ENCODE data around the gene CCDC71L. TPM values are rescaled to one million over a fixed set of nuclear protein-coding genes. Genes with fewer than 3 reads are reported as not detected.

The CCDC71L gene
- total RNA-seq, 1 experiment from 2014 or later = 4.2 TPM

GRCh38 chr7:106608661-106609060, 52.3 kb downstream of the CCDC71L start:
- no peaks in the 10 kb centered on the region for H3K4me1 ChIP-seq
- Mint-ChIP-seq H3K27ac (ENCODE audit: unreplicated experiment) (no peak overlapping the region), H3K27me3 (ENCODE audit: insufficient read depth, unreplicated experiment) (no peaks in the 10 kb centered on the region), H3K4me3 (ENCODE audit: unreplicated experiment) (no peak overlapping the region), H3K36me3 (ENCODE audit: insufficient read depth, unreplicated experiment) (no peaks in the 10 kb centered on the region), H3K9me3 (ENCODE audit: unreplicated experiment) (no peaks in the 10 kb centered on the region), H3K4me1 (ENCODE audit: low read depth, unreplicated experiment) (no peaks in the 10 kb centered on the region)
- H3K36me3 ChIP-seq (ENCODE audit: control insufficient read depth, insufficient read depth, low read length) = no peaks in the 10 kb centered on the region
- DNase-seq = no peak
- H3K4me3 ChIP-seq (ENCODE audit: low read depth, low read length) = no peak overlapping the region
- CTCF ChIA-PET = no interaction called here
- POLR2A ChIA-PET = no interaction called here
- no peaks in the 10 kb centered on the region for H3K9me3 ChIP-seq
- intact Hi-C loops (cut with micrococcal nuclease; ENCODE audit: unreplicated experiment) = no loop called here
- TF ChIP-seq CTCF (IDR thresholded peaks at IDR 0.05; ENCODE audit: insufficient read depth in 1 of 2, low read depth in 1 of 2, low read length in 1 of 2, severe bottlenecking in 1 of 2, unreplicated experiment in 1 of 2) = no peak
- H3K27me3 ChIP-seq (replicated peaks; ENCODE audit: control insufficient read depth, insufficient read depth, low read length) = no peaks in the 10 kb centered on the region
- no TSS peak for BruUV-seq (replicated peaks)

Other genes starting within 250 kb of the CCDC71L start
- not detected in 2 replicates for gene PIK3CG, start 204.1 kb upstream of the CCDC71L start, total RNA-seq (2022)